BLaER1 (cell line): Measurements from ENCODE around the gene HYI.
A peak's percentile ranks its signal among the peaks of the same experiment; 100 is the strongest.
"Not testable (repeated sequence)": the region's sequence is repeated elsewhere in the genome, so short reads cannot be mapped to it uniquely, and the experiment has no call there.

Experiments used
- H3K27ac ChIP-seq: shearing (Covaris generic); formaldehyde crosslinking; 2 replicates; pipeline ENCODE4 v1.8.1; 2022
- H3K27me3 ChIP-seq: shearing (Covaris generic); formaldehyde crosslinking; 2 replicates; pipeline ENCODE4 v1.8.1; 2022
- H3K36me3 ChIP-seq: shearing (Covaris generic); formaldehyde crosslinking; 2 replicates; pipeline ENCODE4 v1.8.1; 2022
- H3K4me1 ChIP-seq: shearing (Covaris generic); formaldehyde crosslinking; 2 replicates; pipeline ENCODE4 v1.8.1; 2022
- H3K4me2 ChIP-seq: shearing (Covaris generic); formaldehyde crosslinking; 2 replicates; pipeline ENCODE4 v1.8.1; 2022
- H3K4me3 ChIP-seq: shearing (Covaris generic); formaldehyde crosslinking; 2 replicates; pipeline ENCODE4 v1.8.1; 2022
- H3K9ac ChIP-seq: shearing (Covaris generic); formaldehyde crosslinking; 2 replicates; pipeline ENCODE4 v1.8.1; 2022
- H3K9me3 ChIP-seq: shearing (Covaris generic); formaldehyde crosslinking; 2 replicates; pipeline ENCODE4 v1.8.1; 2022
- H4K20me1 ChIP-seq: shearing (Covaris generic); formaldehyde crosslinking; 2 replicates; pipeline ENCODE4 v1.8.1; 2022
- Cebpa-rat ChIP-seq: shearing (Covaris generic); IDR thresholded peaks from 2 replicates; pipeline ENCODE4 v1.8.1; 2022

Gene HYI

GRCh38 chr1:43420874-43421273 is 32.9 kb downstream of the HYI start:
- H3K9ac ChIP-seq, result no peak overlapping the region

GRCh38 chr1:43419627-43420425 is 33.9 kb downstream of the HYI start:
- Histone ChIP-seq H3K4me3 (no peak overlapping the region), H3K27ac (no peak overlapping the region), H3K4me1 (no peaks in the 10 kb centered on the region), H3K9ac (no peak overlapping the region), H3K4me2 (no peak overlapping the region), H4K20me1 (no peaks in the 10 kb centered on the region), H3K9me3 (no peaks in the 10 kb centered on the region), H3K36me3 (peaks cover 98% of the 10 kb centered on the region), H3K27me3 (no peaks in the 10 kb centered on the region)
- TF ChIP-seq Cebpa-rat, result no peak

More at GRCh38 chr1:43420874-43421273, 32.9 kb downstream of the HYI start:
- Histone ChIP-seq H3K9me3 (no peaks in the 10 kb centered on the region), H3K27ac (no peak overlapping the region), H3K36me3 (peaks cover 98% of the 10 kb centered on the region), H3K4me2 (no peak overlapping the region), H4K20me1 (no peaks in the 10 kb centered on the region), H3K27me3 (no peaks in the 10 kb centered on the region), H3K4me1 (no peaks in the 10 kb centered on the region), H3K4me3 (no peak overlapping the region)
- TF ChIP-seq Cebpa-rat, result no peak

DNA sequence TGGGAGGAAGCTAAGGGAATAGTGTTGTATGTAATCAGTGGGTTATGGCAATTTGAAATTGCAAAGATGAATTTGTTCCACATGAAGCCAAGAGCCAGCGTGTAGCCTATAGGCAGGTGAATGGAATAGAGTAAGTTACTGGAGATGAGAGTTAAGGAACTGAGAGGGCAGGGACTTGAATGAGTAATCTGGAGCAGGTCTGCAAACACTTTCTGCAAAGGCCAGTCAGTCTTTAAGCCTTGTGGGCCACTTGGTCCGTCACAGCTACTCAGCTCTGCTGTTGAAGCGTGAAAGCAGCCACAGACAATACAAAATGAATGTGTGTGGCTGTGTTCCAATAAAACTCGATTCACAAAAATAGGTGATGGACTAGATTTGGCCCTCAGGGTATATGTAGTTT is 34.9 kb downstream of the HYI start:
- no peaks in the 10 kb centered on the region for H3K27me3 ChIP-seq
- no peak overlapping the region for H3K9ac ChIP-seq
- peaks cover 91% of the 10 kb centered on the region for H3K36me3 ChIP-seq
- no peaks in the 10 kb centered on the region for H3K4me1 ChIP-seq
- no peak overlapping the region for H3K4me2 ChIP-seq
- no peaks in the 10 kb centered on the region for H3K9me3 ChIP-seq
- H3K27ac ChIP-seq, result no peak overlapping the region
- TF ChIP-seq Cebpa-rat, result no peak
- H4K20me1 ChIP-seq, result no peaks in the 10 kb centered on the region
- no peak overlapping the region for H3K4me3 ChIP-seq

GRCh38 chr1:43415901-43416300 is 37.8 kb downstream of the HYI start:
- no peaks in the 10 kb centered on the region for H3K4me1 ChIP-seq
- TF ChIP-seq Cebpa-rat, result no peak
- no peak overlapping the region for H3K9ac ChIP-seq
- H3K4me3 ChIP-seq, result no peak overlapping the region
- H3K36me3 ChIP-seq, result peaks cover 85% of the 10 kb centered on the region
- no peak overlapping the region for H3K4me2 ChIP-seq
- H4K20me1 ChIP-seq, result no peaks in the 10 kb centered on the region
- H3K27me3 ChIP-seq, result no peaks in the 10 kb centered on the region
- no peaks in the 10 kb centered on the region for H3K9me3 ChIP-seq
- H3K27ac ChIP-seq, result no peak overlapping the region

- Histone ChIP-seq H3K27ac (no peak overlapping the region), H3K36me3 (peaks cover 85% of the 10 kb centered on the region), H3K4me3 (no peak overlapping the region), H3K27me3 (no peaks in the 10 kb centered on the region), H3K9me3 (no peaks in the 10 kb centered on the region), H3K4me2 (no peak overlapping the region), H3K4me1 (no peaks in the 10 kb centered on the region), H4K20me1 (no peaks in the 10 kb centered on the region), H3K9ac (no peak overlapping the region)
- TF ChIP-seq Cebpa-rat, result no peak
Measured at GRCh38 chr1:43414634-43415223, 39.0 kb downstream of the HYI start.

DNA sequence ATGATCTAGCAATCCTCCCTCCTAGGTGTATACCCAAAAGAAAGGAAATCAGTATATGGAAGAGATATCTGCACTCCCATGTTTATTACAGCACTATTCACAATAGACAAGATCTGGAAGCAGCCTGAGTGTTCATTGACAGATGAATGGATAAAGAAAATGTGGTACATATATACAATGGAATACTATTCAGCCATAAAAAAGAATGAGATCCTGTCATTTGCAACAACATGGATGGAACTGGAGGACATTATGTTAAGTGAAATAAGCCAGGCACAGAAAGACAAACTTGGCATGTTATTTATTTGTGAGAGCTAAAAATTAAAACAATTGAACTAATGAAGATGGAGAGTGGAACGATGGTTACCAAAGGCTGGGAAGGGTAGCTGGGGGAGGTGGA is 40.3 kb downstream of the HYI start:
- not testable (repeated sequence) for H3K4me2 ChIP-seq, H3K4me1 ChIP-seq, H3K4me3 ChIP-seq, H3K9me3 ChIP-seq, H3K27me3 ChIP-seq, H4K20me1 ChIP-seq, H3K27ac ChIP-seq, H3K9ac ChIP-seq
- H3K36me3 ChIP-seq, result peaks cover 85% of the 10 kb centered on the region

GRCh38 chr1:43410571-43410970 is 43.2 kb downstream of the HYI start:
- Histone ChIP-seq H3K27me3 (no peaks in the 10 kb centered on the region), H3K36me3 (peaks cover 83% of the 10 kb centered on the region), H3K4me1 (no peaks in the 10 kb centered on the region), H3K9me3 (no peaks in the 10 kb centered on the region), H3K4me3 (no peak overlapping the region), H3K4me2 (no peak overlapping the region), H3K27ac (no peak overlapping the region), H4K20me1 (no peaks in the 10 kb centered on the region), H3K9ac (no peak overlapping the region)
- no peak for TF ChIP-seq Cebpa-rat

- Histone ChIP-seq H3K4me3 (no peak overlapping the region), H3K4me1 (no peaks in the 10 kb centered on the region), H3K9me3 (no peaks in the 10 kb centered on the region), H3K4me2 (no peak overlapping the region), H3K9ac (no peak overlapping the region), H3K36me3 (peaks cover 87% of the 10 kb centered on the region), H3K27ac (no peak overlapping the region), H4K20me1 (peaks cover 20% of the 10 kb centered on the region), H3K27me3 (no peaks in the 10 kb centered on the region)
- TF ChIP-seq Cebpa-rat, result no peak
Measured at GRCh38 chr1:43405876-43406234, 47.9 kb downstream of the HYI start.

DNA sequence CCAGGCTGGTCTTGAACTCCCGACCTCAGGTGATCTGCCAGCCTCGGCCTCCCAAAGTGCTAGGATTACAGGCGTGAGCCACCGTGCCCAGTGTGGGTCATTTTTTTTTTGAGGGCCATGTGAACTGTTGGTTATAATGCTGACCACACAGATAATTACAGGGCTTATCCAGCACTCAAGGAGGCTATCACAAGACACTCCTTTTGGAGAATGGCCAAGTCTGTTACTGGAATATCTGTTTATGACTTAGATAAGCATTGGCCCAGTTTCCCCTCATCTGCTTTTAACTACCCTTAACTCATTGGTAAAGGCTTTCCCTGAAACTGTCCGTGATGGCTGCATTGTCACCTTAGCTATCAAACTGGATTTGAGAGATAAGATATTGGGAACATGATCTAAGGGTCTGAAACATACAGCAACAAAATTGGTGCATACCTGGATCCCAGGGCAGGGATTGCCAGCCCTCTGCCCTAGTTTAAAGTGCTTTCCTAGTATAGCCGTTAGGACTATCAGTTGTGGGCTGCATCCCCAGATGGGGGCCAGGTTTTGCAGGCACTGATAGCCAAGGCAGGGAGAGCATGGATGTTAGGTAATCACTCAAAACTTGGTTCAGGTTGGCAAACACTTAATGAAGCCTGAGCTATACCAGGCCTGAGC is 48.4 kb downstream of the HYI start:
- Histone ChIP-seq H3K36me3 (peaks cover 84% of the 10 kb centered on the region), H3K27ac (no peak overlapping the region), H3K4me1 (no peaks in the 10 kb centered on the region), H3K27me3 (no peaks in the 10 kb centered on the region), H3K9me3 (no peaks in the 10 kb centered on the region), H3K4me3 (no peak overlapping the region), H4K20me1 (peaks cover 24% of the 10 kb centered on the region), H3K9ac (no peak overlapping the region), H3K4me2 (no peak overlapping the region)
- no peak for TF ChIP-seq Cebpa-rat

GRCh38 chr1:43404353-43404752 is 49.4 kb downstream of the HYI start:
- TF ChIP-seq Cebpa-rat, result peak; percentile 58
- Histone ChIP-seq H3K4me1 (no peaks in the 10 kb centered on the region), H3K9ac (no peak overlapping the region), H3K27me3 (no peaks in the 10 kb centered on the region), H3K4me2 (no peak overlapping the region), H4K20me1 (peaks cover 24% of the 10 kb centered on the region), H3K9me3 (no peaks in the 10 kb centered on the region), H3K27ac (no peak overlapping the region), H3K36me3 (peaks cover 76% of the 10 kb centered on the region), H3K4me3 (no peak overlapping the region)
